GM18508 (cell line): ENCODE results near the gene WFDC1.

Source experiments
- ATAC-seq: cut with Tn5 transposase; IDR thresholded peaks from one replicate; pipeline ENCODE4 v1.9.1; 2021; ENCODE audit warnings: moderate number of reproducible peaks; ENCODE audit not compliant: insufficient read depth, unreplicated experiment

Gene WFDC1

DNA sequence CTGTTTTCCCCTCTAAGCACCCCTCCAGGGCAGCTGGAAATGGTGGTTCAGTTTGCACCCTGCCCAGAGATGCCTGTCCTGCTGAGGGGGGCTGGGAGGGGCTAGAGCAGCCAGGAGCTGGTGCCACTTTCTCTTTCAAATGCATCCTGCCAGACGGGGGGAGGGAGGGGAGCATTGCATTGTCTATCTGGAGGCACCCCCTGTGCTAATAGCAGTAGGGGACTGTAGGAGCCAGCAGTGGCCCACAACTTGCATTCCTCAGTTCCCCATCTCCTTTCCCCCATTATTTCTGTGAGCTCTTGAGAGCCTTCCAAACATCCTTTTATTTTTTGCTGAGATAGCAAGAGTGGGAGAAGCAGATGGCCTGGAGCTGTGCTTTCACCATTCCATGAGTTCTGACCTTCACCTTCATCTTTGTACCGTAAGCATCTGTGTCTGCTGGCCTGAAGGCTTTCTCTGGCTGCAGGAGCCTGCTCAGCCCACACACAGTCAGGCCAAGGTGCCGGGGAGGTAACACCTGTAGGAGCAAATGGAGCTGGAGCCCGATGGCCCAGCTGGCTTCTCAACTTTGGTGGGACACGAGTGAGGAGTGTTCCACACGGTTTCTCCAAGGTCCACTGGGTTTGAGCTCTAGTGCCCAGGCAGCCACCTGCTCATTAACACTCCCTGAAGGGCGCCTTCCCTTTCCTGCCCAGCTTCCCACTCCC lies 5.2 kb downstream of the WFDC1 start:
- ATAC-seq, result no peak

DNA sequence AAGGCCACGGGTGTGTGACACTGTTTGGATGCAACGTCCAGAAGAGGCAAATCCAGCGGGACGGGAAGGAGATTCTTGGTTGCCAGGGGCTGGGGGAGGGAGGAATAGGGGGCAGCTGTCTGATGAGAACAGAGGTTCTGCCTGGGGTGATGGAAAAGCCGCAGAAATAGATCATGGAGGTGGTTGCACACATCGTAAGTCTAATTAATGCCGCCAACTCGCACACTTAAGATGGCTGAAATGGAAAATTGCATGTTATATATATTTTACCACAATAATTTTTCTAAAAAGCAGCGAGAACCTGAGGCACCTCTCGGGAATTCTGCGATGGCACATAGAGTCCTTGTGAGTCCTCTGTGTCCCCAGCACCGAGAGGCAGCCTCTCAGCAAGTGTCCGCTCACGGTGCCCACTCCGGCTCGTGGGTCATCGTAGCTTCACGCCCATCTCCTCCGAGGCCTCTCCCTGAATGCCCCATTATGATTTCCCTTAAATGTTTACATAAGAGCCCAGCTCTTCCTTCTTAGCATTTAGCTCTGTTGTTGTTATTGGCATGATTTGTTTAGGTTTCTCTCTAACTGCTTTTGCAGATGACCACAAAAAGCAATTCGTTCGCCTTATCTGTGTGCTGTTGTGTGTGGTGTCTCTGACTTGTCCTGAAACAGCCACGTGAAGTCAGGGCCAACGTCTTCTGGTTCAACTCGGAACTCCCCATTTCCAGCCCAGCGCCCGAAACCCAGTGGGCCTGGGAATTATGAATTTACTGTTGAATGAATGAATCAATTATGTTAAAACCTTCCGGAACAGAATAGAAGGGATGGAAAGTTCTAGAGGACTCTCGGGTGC lies 7.7 kb downstream of the WFDC1 start:
- no peak for ATAC-seq

GRCh38 chr16:84303023-84303422 lies 8.3 kb downstream of the WFDC1 start:
- ATAC-seq, result no peak

DNA sequence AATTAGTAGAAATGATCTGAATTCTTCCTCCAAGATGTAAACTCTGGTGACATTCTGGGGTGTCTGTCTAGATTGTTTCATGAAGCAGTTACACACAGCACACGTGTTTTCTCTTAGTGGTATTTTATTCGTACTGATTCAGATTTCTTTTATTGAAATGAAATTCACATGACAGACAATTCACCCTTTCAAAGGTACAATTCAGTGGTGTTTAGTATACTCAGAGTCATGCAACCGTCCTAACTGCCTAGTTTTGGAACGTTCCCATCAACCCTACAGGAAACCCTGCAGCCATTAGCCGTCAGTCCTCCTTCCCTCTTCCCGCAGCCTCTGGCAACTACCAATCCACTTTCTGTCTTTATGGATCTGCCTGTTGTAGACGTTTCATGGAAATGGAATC lies 8.8 kb downstream of the WFDC1 start:
- no peak for ATAC-seq

GRCh38 chr16:84306564-84306963 lies 11.9 kb downstream of the WFDC1 start:
- no peak for ATAC-seq

DNA sequence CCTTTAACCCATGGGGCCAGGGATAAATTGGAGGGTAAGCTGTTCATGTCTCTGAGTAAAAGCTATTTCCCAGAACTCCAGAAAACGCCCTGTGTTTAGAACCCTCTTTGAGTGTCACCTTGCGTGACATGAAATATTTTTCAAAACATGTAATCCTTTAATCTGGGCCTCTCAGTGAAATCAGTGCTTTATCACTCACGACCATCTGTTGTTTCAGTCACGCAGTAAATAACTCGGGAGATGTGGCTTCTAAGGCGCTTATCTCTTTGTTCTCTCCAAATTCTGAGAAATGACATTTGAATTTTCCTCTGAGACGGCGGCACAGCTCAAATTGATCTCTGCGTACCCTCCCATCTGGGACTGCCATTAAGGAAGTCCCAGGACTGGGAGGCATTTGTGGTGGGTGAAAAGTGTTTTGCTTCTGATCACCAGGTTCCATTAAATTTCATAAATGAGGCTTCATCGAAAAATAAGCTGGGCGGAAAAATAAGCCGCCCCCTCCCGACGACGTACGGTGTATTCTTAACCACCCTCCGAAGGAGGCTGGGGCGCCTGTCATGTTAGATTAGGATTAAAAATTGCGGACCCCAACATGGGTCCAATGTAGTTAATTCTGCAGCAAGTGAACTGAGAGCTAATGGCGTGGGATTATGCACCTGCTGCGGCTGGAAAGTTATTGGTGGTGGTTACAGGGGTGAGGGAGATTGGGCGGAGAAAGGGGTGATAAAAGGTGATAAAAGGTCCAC lies 12.7 kb downstream of the WFDC1 start:
- no peak for ATAC-seq

- no peak for ATAC-seq
Measured at GRCh38 chr16:84308120-84308519, 13.4 kb downstream of the WFDC1 start.

DNA sequence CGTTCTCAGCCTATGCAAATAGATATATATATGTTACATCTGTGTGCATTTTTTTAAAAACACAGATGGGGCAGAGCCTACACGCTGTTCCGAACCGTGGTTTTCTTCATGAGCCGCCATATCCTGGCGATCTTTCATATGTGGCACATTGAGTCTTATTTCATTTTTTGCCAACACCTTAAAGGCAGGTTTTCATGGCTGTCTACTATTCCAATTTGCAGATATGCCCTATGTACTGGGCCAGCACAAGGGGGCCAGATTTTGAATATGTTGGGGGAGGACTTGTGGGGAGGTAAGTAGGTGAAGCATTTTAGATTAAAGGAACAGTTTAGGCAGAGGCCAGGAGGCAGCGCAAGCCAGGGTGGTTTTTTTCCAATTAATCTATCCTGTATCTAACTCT lies 16.0 kb downstream of the WFDC1 start:
- ATAC-seq, result no peak

DNA sequence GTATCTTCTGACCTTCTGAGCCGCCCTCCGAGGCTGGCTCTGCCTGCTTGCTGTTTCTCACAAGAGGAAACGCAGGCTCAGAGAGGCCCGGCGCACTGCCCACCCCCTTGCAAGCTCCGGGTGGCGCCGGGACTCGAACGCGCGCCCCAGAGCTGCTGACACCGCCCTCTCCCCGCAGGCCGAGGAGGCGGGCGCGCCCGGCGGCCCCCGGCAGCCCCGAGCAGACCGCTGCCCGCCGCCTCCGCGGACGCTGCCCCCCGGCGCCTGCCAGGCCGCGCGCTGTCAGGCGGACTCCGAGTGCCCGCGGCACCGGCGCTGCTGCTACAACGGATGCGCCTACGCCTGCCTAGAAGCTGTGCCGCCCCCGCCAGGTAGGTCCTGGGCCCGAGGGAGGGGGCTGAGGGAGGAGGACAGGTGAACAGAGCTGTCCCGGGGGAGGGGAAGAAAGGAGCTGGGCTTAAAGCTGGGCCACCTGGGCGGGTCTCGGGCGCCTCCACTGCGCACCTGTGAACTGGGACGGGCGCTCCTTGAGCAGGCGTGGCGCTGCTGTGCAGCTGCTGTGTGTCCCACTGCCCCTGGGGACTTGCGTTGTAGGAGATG lies 18.2 kb downstream of the WFDC1 start:
- no peak for ATAC-seq

- no peak for ATAC-seq
Measured at GRCh38 chr16:84313921-84314320, 19.2 kb downstream of the WFDC1 start.

DNA sequence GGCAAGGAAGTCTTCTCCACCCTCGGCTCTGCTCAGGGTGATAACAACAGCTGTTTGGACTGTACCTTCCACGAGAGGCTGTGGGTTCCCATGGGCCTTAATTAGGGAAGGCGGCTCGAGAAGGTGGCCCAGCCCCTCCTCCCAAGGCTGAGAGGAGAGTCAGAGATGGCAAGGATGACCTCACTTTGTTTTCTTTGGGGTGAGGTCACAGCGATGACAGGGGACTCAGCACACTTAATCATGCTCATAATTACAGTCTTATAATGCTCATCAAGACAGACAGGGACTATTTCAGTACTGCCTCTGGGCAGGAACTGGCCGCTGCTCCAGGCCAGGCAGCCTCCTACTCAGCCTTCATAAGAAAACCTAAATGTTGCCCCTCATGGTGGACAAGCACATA lies 19.7 kb downstream of the WFDC1 start:
- no peak for ATAC-seq

- no peak for ATAC-seq
Measured at GRCh38 chr16:84314814-84315213, 20.1 kb downstream of the WFDC1 start.

DNA sequence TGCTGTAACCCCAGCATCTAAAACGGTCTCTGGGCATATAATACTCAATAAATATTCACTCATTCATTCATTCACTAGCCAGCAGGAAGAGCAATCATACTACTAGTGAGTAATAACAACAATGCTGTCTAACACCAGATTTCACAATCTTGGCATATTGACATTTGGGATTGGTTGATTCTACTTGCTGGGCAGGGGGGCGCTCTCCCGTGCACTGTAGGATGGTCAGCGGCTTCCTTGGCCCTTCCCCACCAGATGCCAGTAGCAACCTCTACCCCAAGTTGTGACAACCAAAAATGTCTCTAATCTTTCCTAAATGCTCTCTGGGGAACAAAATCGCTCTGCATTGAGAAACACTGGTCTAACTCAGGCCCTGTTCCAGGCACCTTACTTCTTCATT lies 20.7 kb downstream of the WFDC1 start:
- no peak for ATAC-seq

DNA sequence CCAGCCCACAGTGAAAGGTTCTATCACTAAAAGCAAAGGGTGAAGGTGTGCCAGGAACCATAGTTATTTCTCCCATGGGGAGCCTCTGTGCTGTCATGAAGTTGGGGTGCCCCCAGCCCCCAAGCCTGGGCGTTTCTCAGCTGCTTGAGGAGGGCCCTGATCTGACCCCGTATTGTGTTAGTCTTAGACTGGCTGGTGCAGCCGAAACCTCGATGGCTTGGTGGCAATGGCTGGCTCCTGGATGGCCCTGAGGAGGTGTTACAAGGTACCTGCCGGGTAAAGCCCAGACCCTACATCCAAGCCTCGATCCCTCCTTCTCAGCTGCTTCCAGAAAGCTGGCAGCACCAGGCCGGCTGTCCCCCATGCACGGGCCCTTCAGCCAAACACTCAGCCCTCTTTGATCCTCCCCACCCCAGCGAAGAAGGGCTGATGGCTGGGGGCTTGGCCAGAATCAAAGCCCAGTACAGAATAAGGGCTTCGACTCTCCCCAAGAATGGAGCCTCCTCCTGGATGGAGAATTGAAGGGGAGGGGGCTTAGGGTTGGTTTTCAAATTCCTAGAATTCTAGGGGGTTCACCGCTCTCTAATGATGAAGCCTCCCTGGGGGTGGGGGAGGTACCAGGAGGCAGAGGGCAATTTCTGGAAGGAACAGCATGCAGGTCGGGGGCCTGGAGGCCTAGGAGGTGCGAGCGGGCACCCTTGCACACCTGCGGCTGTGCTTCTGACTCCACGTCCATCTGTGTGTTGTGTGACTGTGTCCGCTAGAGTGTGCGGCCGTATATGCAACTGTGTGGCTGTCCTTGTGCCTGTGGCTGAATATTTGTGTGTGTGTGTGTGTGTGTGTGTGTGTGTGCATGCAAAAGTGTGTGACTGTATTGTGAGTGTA lies 23.7 kb downstream of the WFDC1 start:
- ATAC-seq, result no peak

DNA sequence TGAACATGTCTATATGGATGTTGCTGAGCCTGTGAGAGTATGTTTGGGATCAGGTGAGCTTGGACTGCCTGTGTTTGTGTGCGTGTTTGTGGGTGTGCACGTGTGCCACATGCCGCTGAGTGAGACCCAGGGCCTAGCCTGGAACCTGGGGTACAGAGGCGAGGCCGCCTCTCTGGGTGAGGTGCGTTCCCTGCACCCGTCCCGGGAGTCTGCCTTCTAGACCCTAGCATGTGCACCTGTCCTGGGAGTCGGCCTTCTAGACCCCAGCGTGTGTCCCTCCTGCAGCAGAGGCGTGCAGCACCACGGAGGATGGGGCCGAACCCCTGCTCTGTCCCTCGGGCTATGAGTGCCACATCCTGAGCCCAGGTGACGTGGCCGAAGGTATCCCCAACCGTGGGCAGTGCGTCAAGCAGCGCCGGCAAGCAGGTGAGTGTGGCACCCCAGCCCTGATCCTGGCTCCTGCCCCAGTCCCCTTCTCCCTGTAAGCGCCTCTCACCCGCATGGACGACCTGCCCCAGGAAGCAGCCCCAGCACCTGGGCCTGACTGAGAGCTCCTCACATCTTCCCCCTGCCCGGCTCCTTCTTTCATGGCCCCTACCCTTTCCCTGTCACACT lies 24.6 kb downstream of the WFDC1 start:
- ATAC-seq, result no peak

DNA sequence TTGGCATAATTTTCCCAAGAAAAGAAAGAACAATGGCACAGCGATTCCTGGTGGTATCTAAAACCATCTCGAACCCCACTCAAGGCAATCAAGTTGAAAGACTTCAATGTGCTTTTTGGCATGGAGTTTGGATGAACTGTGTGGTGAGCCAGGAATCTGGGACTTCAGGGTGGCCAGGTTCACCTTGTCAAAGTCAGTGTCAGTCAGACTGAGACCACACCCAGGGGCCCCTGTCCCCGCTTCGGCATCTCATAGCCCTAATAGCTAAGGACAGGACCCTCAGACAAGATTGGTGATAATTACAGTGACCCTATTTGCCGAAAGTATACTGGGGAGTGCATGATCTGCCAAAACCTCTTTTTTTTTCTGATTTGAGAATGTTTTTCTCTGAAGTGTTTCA lies 25.8 kb downstream of the WFDC1 start:
- ATAC-seq, result no peak

- ATAC-seq, result no peak
Measured at GRCh38 chr16:84321932-84322331, 27.3 kb downstream of the WFDC1 start.

- no peak for ATAC-seq
Measured at GRCh38 chr16:84322749-84323148, 28.1 kb downstream of the WFDC1 start.

- ATAC-seq, result no peak
Measured at GRCh38 chr16:84323606-84324005, 28.9 kb downstream of the WFDC1 start.
